ENCODE measurements around the gene KDM2A. TPM values are rescaled to one million over a fixed set of nuclear protein-coding genes. Genes with fewer than 3 reads are reported as not detected.

Gene KDM2A
- total RNA-seq, 1 experiment from 2014 or later = 120 TPM

DNA sequence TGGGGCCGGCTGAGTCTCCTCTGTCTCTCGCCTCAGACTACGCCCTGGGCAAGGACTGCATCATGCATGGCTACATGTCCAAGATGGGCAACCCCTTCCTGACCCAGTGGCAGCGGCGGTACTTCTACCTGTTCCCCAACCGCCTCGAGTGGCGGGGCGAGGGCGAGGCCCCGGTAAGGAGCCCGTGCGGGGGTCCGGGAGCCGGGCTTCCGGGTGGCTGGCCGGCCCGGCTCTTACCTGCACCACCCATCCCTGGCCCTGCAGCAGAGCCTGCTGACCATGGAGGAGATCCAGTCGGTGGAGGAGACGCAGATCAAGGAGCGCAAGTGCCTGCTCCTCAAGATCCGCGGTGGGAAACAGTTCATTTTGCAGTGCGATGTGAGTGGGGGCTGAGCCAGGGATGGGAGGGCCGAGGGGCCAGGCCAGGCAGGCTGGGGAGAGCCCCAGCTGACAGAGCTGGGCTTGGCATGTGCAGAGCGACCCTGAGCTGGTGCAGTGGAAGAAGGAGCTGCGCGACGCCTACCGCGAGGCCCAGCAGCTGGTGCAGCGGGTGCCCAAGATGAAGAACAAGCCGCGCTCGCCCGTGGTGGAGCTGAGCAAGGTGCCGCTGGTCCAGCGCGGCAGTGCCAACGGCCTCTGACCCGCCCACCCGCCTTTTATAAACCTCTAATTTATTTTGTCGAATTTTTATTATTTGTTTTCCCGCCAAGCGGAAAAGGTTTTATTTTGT lies 165.9 kb downstream of the KDM2A start:
- TF ChIP-seq, protein P1, sequence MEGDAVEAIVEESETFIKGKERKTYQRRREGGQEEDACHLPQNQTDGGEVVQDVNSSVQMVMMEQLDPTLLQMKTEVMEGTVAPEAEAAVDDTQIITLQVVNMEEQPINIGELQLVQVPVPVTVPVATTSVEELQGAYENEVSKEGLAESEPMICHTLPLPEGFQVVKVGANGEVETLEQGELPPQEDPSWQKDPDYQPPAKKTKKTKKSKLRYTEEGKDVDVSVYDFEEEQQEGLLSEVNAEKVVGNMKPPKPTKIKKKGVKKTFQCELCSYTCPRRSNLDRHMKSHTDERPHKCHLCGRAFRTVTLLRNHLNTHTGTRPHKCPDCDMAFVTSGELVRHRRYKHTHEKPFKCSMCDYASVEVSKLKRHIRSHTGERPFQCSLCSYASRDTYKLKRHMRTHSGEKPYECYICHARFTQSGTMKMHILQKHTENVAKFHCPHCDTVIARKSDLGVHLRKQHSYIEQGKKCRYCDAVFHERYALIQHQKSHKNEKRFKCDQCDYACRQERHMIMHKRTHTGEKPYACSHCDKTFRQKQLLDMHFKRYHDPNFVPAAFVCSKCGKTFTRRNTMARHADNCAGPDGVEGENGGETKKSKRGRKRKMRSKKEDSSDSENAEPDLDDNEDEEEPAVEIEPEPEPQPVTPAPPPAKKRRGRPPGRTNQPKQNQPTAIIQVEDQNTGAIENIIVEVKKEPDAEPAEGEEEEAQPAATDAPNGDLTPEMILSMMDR (conservative IDR thresholded peaks at IDR 0.05) = no peak
- no peak for TF ChIP-seq EZH2 (IDR thresholded peaks at IDR 0.05; ENCODE audit: low read depth)
- intact Hi-C loops (cut with micrococcal nuclease; ENCODE audit: unreplicated experiment) = no loop called here
- no peak overlapping the region for H3K4me2 ChIP-seq
- DNase-seq = no peak
- no peak overlapping the region for H3K27ac ChIP-seq
- H4K20me1 ChIP-seq (ENCODE audit: insufficient read depth) = no peaks in the 10 kb centered on the region
- H2AFZ ChIP-seq = no peak overlapping the region
- POLR2A ChIA-PET (ENCODE audit: unreplicated experiment) = no interaction called here
- peaks cover 5% of the 10 kb centered on the region for H3K79me2 ChIP-seq (ENCODE audit: low read depth)
- peaks cover 4% of the 10 kb centered on the region; the same call in 1 of the 2 replicates for H3K36me3 ChIP-seq (ENCODE audit: low read depth)
- H3K27me3 ChIP-seq (ENCODE audit: insufficient read depth, low read depth) = no peaks in the 10 kb centered on the region
- peaks cover 15% of the 10 kb centered on the region for H3K4me1 ChIP-seq (replicated peaks; ENCODE audit: insufficient read depth)
- CTCF ChIA-PET = no interaction called here
- H3K4me3 ChIP-seq = no peak overlapping the region
- BruUV-seq (replicated peaks) = no TSS peak
- peaks cover 25% of the 10 kb centered on the region for H3F3A ChIP-seq (ENCODE audit: insufficient read depth, low read depth)
- H3K9me2 ChIP-seq (ENCODE audit: insufficient read depth) = no peaks in the 10 kb centered on the region
- H3K9me3 ChIP-seq (ENCODE audit: insufficient read depth, low read depth) = no peaks in the 10 kb centered on the region

DNA sequence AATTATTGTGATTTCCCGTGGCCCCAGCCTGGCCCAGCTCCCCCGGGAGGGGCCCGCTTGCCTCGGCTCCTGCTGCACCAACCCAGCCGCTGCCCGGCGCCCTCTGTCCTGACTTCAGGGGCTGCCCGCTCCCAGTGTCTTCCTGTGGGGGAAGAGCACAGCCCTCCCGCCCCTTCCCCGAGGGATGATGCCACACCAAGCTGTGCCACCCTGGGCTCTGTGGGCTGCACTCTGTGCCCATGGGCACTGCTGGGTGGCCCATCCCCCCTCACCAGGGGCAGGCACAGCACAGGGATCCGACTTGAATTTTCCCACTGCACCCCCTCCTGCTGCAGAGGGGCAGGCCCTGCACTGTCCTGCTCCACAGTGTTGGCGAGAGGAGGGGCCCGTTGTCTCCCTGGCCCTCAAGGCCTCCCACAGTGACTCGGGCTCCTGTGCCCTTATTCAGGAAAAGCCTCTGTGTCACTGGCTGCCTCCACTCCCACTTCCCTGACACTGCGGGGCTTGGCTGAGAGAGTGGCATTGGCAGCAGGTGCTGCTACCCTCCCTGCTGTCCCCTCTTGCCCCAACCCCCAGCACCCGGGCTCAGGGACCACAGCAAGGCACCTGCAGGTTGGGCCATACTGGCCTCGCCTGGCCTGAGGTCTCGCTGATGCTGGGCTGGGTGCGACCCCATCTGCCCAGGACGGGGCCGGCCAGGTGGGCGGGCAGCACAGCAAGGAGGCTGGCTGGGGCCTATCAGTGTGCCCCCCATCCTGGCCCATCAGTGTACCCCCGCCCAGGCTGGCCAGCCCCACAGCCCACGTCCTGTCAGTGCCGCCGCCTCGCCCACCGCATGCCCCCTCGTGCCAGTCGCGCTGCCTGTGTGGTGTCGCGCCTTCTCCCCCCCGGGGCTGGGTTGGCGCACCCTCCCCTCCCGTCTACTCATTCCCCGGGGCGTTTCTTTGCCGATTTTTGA lies 166.8 kb downstream of the KDM2A start:
- Histone ChIP-seq H3K36me3 (ENCODE audit: low read depth) (peaks cover 4% of the 10 kb centered on the region; the same call in 1 of the 2 replicates), H3K4me1 (replicated peaks; ENCODE audit: insufficient read depth) (peaks cover 24% of the 10 kb centered on the region), H3F3A (ENCODE audit: insufficient read depth, low read depth) (peaks cover 25% of the 10 kb centered on the region), H4K20me1 (ENCODE audit: insufficient read depth) (no peaks in the 10 kb centered on the region), H3K9me2 (ENCODE audit: insufficient read depth) (no peaks in the 10 kb centered on the region), H2AFZ (no peak overlapping the region), H3K9me3 (ENCODE audit: insufficient read depth, low read depth) (no peaks in the 10 kb centered on the region), H3K79me2 (ENCODE audit: low read depth) (peaks cover 14% of the 10 kb centered on the region), H3K4me3 (no peak overlapping the region), H3K4me2 (no peak overlapping the region), H3K27ac (no peak overlapping the region), H3K27me3 (ENCODE audit: insufficient read depth, low read depth) (no peaks in the 10 kb centered on the region)
- intact Hi-C loops (cut with micrococcal nuclease; ENCODE audit: unreplicated experiment) = no loop called here
- TF ChIP-seq, protein P1 (conservative IDR thresholded peaks at IDR 0.05) = no peak
- TF ChIP-seq EZH2 (IDR thresholded peaks at IDR 0.05; ENCODE audit: low read depth) = no peak
- no peak for DNase-seq
- BruUV-seq (replicated peaks) = no TSS peak
- ChIA-PET CTCF (no interaction called here), POLR2A (ENCODE audit: unreplicated experiment) (no interaction called here)

DNA sequence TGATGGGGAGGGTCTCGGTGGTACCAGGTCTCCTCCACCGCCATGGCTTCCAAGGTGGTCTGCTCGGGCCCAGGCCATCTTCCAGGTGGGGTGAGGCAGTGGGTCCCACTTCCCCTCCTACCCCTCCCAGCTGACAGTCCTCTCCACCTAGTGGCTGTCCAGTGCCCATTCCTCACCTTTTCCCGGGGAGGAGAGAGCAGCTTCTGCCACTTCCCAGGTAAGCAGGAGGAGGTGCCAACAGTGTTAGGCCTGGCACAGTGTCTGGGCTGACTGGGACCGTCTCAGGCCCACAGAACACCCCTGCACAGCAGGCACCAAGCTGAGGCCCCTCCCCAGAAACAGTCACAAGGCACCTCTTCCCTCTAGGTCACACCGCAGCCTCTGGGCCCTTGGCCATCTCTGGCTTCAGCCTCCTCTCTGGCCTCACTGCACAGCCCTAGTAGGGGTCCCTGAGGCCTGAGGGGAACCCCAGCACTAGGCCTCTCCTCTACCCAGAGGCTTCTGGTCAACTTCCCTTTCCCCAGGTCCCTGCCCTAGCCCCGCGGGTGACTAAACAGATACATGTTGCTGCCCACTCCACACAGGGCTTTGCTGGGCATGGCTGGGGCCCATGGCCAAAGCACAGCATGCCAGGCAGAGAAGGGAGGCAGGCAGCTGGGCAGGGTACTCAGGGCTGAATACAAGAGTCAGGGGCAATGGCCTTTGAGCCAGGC lies 167.7 kb downstream of the KDM2A start:
- peaks cover 31% of the 10 kb centered on the region for H3K4me1 ChIP-seq (replicated peaks; ENCODE audit: insufficient read depth)
- DNase-seq = no peak
- H3K4me3 ChIP-seq = no peak overlapping the region
- peak overlapping the region; percentile 83; the same call in 1 of the 2 replicates for H3K27ac ChIP-seq
- no peak overlapping the region for H3K4me2 ChIP-seq
- TF ChIP-seq EZH2 (IDR thresholded peaks at IDR 0.05; ENCODE audit: low read depth) = no peak
- TF ChIP-seq, protein P1 (conservative IDR thresholded peaks at IDR 0.05) = no peak; the same call in 1 of the 2 replicates
- no peaks in the 10 kb centered on the region for H3K9me3 ChIP-seq (ENCODE audit: insufficient read depth, low read depth)
- peaks cover 34% of the 10 kb centered on the region for H3F3A ChIP-seq (ENCODE audit: insufficient read depth, low read depth)
- no peak overlapping the region for H2AFZ ChIP-seq
- H3K9me2 ChIP-seq (ENCODE audit: insufficient read depth) = no peaks in the 10 kb centered on the region
- H3K36me3 ChIP-seq (ENCODE audit: low read depth) = 0 out of 2 replicates have a peak, but pooled peaks cover 8% of the 10 kb centered on the region
- no peaks in the 10 kb centered on the region for H4K20me1 ChIP-seq (ENCODE audit: insufficient read depth)
- BruUV-seq (replicated peaks) = no TSS peak
- H3K27me3 ChIP-seq (ENCODE audit: insufficient read depth, low read depth) = no peaks in the 10 kb centered on the region
- ChIA-PET CTCF (no interaction called here), POLR2A (ENCODE audit: unreplicated experiment) (no interaction called here)
- peaks cover 23% of the 10 kb centered on the region for H3K79me2 ChIP-seq (ENCODE audit: low read depth)
- intact Hi-C loops (cut with micrococcal nuclease; ENCODE audit: unreplicated experiment) = no loop called here
